Lower leg skin (tissue), 4 donors: ENCODE data around the gene IGIP. TPM values are rescaled to one million over a fixed set of nuclear protein-coding genes. Genes with fewer than 3 reads are reported as not detected.

Source experiments
- DNase-seq, 2 donors: peaks; one replicate each; pipeline ENCODE4 v3.0.0-alpha.2; 2019; ENCODE audit warnings: low spot score in 2 of 2
- H3K4me3 ChIP-seq: fragments of 200-600 bp; sonication (generic); 2 replicates; pipeline ENCODE4 v1.5.1; 2017; ENCODE audit warnings: mild to moderate bottlenecking, low read depth; ENCODE audit not compliant: poor library complexity, severe bottlenecking
- CTCF ChIP-seq, 3 donors: fragments of 450-650 bp; IDR thresholded peaks; one replicate each; pipeline ENCODE4 v1.5.1; 2016; ENCODE audit warnings: antibody characterized with exemption in 3 of 3, mild to moderate bottlenecking in 3 of 3, moderate library complexity in 2 of 3
- POLR2A ChIP-seq, 2 donors: fragments of 450-650 bp; IDR thresholded peaks; one replicate each; pipeline ENCODE4 v1.6.1; 2016 to 2017; ENCODE audit warnings: antibody characterized with exemption in 2 of 2, mild to moderate bottlenecking in 1 of 2, moderate library complexity in 1 of 2
- WGBS, 2 donors: methylation state at CpG; one replicate each; pipeline ENCODE4 v1.1.5; 2018; 5-methylcytosine and 5-hydroxymethylcytosine counted together
- intact Hi-C: fragments of 100-400 bp; cut with DNase I; formaldehyde crosslinking; loops from one replicate; pipeline ENCODE4 v1.15.0; 2023; ENCODE audit warnings: low total_unique reads
- total RNA-seq, 4 donors: library from RNA; depleted of rRNA; stranded (reverse); fragments of >200 nt; gene quantifications; one replicate each; pipeline ENCODE4 v1.1.0, GENCODE V29; 2016

Gene IGIP
- total RNA-seq, 4 donors from 2014 or later, result 7.5 to 10.4 (median 8.0) TPM

- TF ChIP-seq POLR2A (IDR thresholded peaks at IDR 0.05), result no peak
- no peak for TF ChIP-seq CTCF (IDR thresholded peaks at IDR 0.05)
- no peak overlapping the region for H3K4me3 ChIP-seq
Observed at GRCh38 chr5:140117523-140117922, 8.2 kb upstream of the IGIP start.

GRCh38 chr5:140118302-140118936, 7.3 kb upstream of the IGIP start:
- intact Hi-C loops, result no loop called here
- no peak for TF ChIP-seq CTCF (IDR thresholded peaks at IDR 0.05)
- TF ChIP-seq POLR2A (IDR thresholded peaks at IDR 0.05), result no peak
- no peak overlapping the region for H3K4me3 ChIP-seq
- no peak for DNase-seq
- WGBS, 2 donors, result 62 to 66% methylated on average over 3 of the region's 3 CpGs

More at GRCh38 chr5:140117523-140117922, 8.2 kb upstream of the IGIP start:
- 59 to 68% methylated on average over 3 of the region's 3 CpGs for WGBS, 2 donors
- no peak for DNase-seq
- intact Hi-C loops, result no loop called here

GRCh38 chr5:140126315-140127012, 727 bp downstream of the IGIP start:
- intact Hi-C loops, result no loop called here
- no peak for TF ChIP-seq POLR2A (IDR thresholded peaks at IDR 0.05)
- no peak for TF ChIP-seq CTCF (IDR thresholded peaks at IDR 0.05)
- no peak overlapping the region for H3K4me3 ChIP-seq
- 75 to 88% methylated on average over 6 of the region's 6 CpGs for WGBS, 2 donors
- DNase-seq, result no peak

- TF ChIP-seq POLR2A (IDR thresholded peaks at IDR 0.05) (no peak), CTCF (IDR thresholded peaks at IDR 0.05) (no peak)
- H3K4me3 ChIP-seq, result no peak overlapping the region
- 89 to 94% methylated on average over 5 of the region's 5 CpGs for WGBS, 2 donors
- DNase-seq, result no peak
- intact Hi-C loops, result no loop called here
Observed at GRCh38 chr5:140128376-140128775, 2.6 kb downstream of the IGIP start.

GRCh38 chr5:140130949-140131733, 5.4 kb downstream of the IGIP start:
- DNase-seq, result no peak
- 75 to 85% methylated on average over 5 of the region's 5 CpGs for WGBS, 2 donors
- no peak for TF ChIP-seq CTCF (IDR thresholded peaks at IDR 0.05)
- no peak for TF ChIP-seq POLR2A (IDR thresholded peaks at IDR 0.05)
- intact Hi-C loops, result no loop called here
- no peak overlapping the region for H3K4me3 ChIP-seq
